Measurements from ENCODE around the gene DNAL4. TPM values are rescaled to one million over a fixed set of nuclear protein-coding genes. Genes with fewer than 3 reads are reported as not detected.

The DNAL4 gene
- polyA plus RNA-seq, 3 donors: 8.9 to 9.3 (median 9.0) TPM

DNA sequence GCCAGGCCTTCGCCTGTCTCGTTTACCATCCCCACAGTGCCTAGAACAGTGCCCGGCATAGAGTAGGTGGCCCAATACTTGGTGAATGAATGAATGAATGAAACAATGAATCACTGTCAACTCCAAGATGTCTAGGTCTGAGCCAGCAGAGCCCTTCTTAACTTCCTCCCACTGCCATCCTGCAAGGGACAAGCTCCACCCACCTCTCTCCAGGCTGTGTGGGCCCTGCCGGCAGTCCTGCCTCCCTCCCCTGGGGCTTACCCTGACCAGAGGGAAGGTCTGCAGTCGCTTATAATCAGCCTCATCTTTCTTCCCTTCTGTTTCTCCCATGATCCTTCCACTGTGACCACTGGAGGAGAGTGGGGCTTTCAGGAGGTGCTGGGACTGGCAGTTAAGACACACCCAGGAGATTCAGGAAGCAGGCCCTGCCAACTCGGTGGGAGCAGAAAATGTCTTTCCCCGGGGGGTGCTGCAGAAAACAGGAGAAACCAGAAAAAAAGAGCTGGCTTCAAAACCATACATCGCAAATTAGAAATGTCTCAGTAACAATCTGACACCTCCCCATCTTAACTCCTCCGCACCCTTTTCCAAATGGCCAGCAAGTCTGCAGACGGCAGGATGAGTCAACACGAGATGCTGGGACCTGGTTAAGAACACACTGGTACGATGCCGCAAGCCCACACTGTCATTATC lies 11.4 kb downstream of the DNAL4 start:
- 36% methylated on average over 8 of the region's 13 CpGs for WGBS (ENCODE audit: insufficient coverage)
- H3K27me3 Mint-ChIP-seq (ENCODE audit: low read depth in 3 of 3): peaks cover 0 to 3% (median 2%) of the 10 kb centered on the region in 3 donors
- H3K4me1 Mint-ChIP-seq: peaks cover 16% of the 10 kb centered on the region
- intact Hi-C loops (cut with micrococcal nuclease): no loop called here
- TF ChIP-seq, protein P1, sequence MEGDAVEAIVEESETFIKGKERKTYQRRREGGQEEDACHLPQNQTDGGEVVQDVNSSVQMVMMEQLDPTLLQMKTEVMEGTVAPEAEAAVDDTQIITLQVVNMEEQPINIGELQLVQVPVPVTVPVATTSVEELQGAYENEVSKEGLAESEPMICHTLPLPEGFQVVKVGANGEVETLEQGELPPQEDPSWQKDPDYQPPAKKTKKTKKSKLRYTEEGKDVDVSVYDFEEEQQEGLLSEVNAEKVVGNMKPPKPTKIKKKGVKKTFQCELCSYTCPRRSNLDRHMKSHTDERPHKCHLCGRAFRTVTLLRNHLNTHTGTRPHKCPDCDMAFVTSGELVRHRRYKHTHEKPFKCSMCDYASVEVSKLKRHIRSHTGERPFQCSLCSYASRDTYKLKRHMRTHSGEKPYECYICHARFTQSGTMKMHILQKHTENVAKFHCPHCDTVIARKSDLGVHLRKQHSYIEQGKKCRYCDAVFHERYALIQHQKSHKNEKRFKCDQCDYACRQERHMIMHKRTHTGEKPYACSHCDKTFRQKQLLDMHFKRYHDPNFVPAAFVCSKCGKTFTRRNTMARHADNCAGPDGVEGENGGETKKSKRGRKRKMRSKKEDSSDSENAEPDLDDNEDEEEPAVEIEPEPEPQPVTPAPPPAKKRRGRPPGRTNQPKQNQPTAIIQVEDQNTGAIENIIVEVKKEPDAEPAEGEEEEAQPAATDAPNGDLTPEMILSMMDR (IDR thresholded peaks at IDR 0.05): no peak
- Histone ChIP-seq H3K79me2 (ENCODE audit: insufficient read depth, low read length) (no peaks in the 10 kb centered on the region), H3K27me3 (ENCODE audit: control insufficient read depth in 2 of 2, insufficient read depth in 2 of 2, low read length in 2 of 2) (no peaks in the 10 kb centered on the region), H3K36me3 (replicated peaks in 1 of 2; ENCODE audit: control insufficient read depth in 1 of 2, insufficient read depth in 2 of 2, low read length in 2 of 2) (peaks cover 13 to 20% of the 10 kb centered on the region in 2 donors), H3K4me3 (replicated peaks in 1 of 3; ENCODE audit: low read depth in 2 of 3, low read length in 3 of 3) (peak overlapping the region in 1 of 3 experiments; percentile 18), H3K4me2 (replicated peaks; ENCODE audit: extremely low read depth, low read length, poor library complexity, severe bottlenecking) (peak overlapping the region; percentile 50), H3K9ac (ENCODE audit: insufficient read depth, low read length, poor library complexity, severe bottlenecking) (peak overlapping the region; percentile 11), H3K4me1 (ENCODE audit: control insufficient read depth in 1 of 2, insufficient read depth in 2 of 2, low read length in 2 of 2) (peaks cover 12 to 16% of the 10 kb centered on the region in 2 donors), H3K27ac (ENCODE audit: low read depth in 1 of 2, low read length in 2 of 2) (peak overlapping the region in 1 of 2 donors; percentile 59), H2AFZ (ENCODE audit: insufficient read depth, low read depth, low read length, poor library complexity, severe bottlenecking) (peak overlapping the region; percentile 67), H4K20me1 (ENCODE audit: insufficient read depth, low read length) (no peaks in the 10 kb centered on the region), H3K9me3 (replicated peaks in 1 of 2; ENCODE audit: control insufficient read depth in 1 of 2, insufficient read depth in 1 of 2, low read length in 2 of 2) (no peaks in the 10 kb centered on the region)
- H3K9me3 Mint-ChIP-seq: no peaks in the 10 kb centered on the region
- peak; percentile 20 to 33 (median 24) for DNase-seq
- H3K36me3 Mint-ChIP-seq: peaks cover 32 to 39% of the 10 kb centered on the region in 2 donors
- peak overlapping the region in 5 of 7 donors; percentile 26 to 66 (median 54) for H3K27ac Mint-ChIP-seq
- H3K4me3 Mint-ChIP-seq: peak overlapping the region in 1 of 2 donors; percentile 69

DNA sequence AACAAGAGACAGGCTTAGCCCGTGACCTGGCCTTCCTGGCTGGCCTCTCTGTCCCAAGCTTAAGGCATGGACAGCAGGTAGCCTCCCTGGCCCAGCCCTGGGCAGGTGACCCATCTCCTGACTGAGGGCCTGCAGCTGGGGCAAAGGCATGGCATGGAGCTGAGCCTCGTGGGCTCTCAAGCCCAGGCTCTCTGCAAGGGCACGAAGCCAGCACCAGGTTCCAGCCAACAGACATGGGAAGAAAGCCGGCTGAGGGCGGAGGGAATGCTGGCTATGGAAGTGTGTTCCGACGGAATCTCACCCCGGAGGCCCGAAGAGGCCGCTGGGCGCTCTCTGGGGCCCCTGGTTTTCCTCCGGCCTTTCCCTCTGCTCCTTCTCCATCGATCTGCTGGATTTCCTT lies 12.9 kb downstream of the DNAL4 start:
- H3K9ac ChIP-seq (ENCODE audit: insufficient read depth, low read length, poor library complexity, severe bottlenecking): no peak overlapping the region
- Mint-ChIP-seq H3K27me3 (ENCODE audit: low read depth in 3 of 3) (peaks cover 0 to 3% (median 2%) of the 10 kb centered on the region in 3 donors), H3K9me3 (no peaks in the 10 kb centered on the region), H3K36me3 (peaks cover 32 to 39% of the 10 kb centered on the region in 2 donors), H3K4me1 (peaks cover 16% of the 10 kb centered on the region), H3K27ac (peak overlapping the region in 1 of 7 donors; percentile 47), H3K4me3 (no peak overlapping the region)
- intact Hi-C loops (cut with micrococcal nuclease): no loop called here
- H4K20me1 ChIP-seq (ENCODE audit: insufficient read depth, low read length): no peaks in the 10 kb centered on the region
- peaks cover 13 to 20% of the 10 kb centered on the region in 2 donors for H3K36me3 ChIP-seq (replicated peaks in 1 of 2; ENCODE audit: control insufficient read depth in 1 of 2, insufficient read depth in 2 of 2, low read length in 2 of 2)
- TF ChIP-seq, protein P1 (IDR thresholded peaks at IDR 0.05): no peak
- no peak overlapping the region for H3K4me2 ChIP-seq (replicated peaks; ENCODE audit: extremely low read depth, low read length, poor library complexity, severe bottlenecking)
- H3K27me3 ChIP-seq (ENCODE audit: control insufficient read depth in 2 of 2, insufficient read depth in 2 of 2, low read length in 2 of 2): no peaks in the 10 kb centered on the region
- no peaks in the 10 kb centered on the region for H3K9me3 ChIP-seq (replicated peaks in 1 of 2; ENCODE audit: control insufficient read depth in 1 of 2, insufficient read depth in 1 of 2, low read length in 2 of 2)
- no peak overlapping the region for H3K4me3 ChIP-seq (replicated peaks in 1 of 3; ENCODE audit: low read depth in 2 of 3, low read length in 3 of 3)
- H3K27ac ChIP-seq (ENCODE audit: low read depth in 1 of 2, low read length in 2 of 2): no peak overlapping the region
- no peak for DNase-seq
- H3K79me2 ChIP-seq (ENCODE audit: insufficient read depth, low read length): no peaks in the 10 kb centered on the region
- 97% methylated on average over 7 of the region's 13 CpGs for WGBS (ENCODE audit: insufficient coverage)
- H2AFZ ChIP-seq (ENCODE audit: insufficient read depth, low read depth, low read length, poor library complexity, severe bottlenecking): no peak overlapping the region
- peaks cover 12 to 16% of the 10 kb centered on the region in 2 donors for H3K4me1 ChIP-seq (ENCODE audit: control insufficient read depth in 1 of 2, insufficient read depth in 2 of 2, low read length in 2 of 2)
